HepG2 (cell line): ENCODE results near the gene GNAI2. TPM values are rescaled to one million over a fixed set of nuclear protein-coding genes. Genes with fewer than 3 reads are reported as not detected.

Experiments
- ARNTL ChIP-seq: sonication (generic); formaldehyde crosslinking; IDR thresholded peaks from 2 replicates; pipeline ENCODE4 v1.4.0; 2020; ENCODE audit warnings: mild to moderate bottlenecking, missing genetic modification reagents
- FOXK1 ChIP-seq: sonication (generic); formaldehyde crosslinking; IDR thresholded peaks from 2 replicates; pipeline ENCODE4 v1.4.0; 2020; ENCODE audit warnings: low read depth, missing genetic modification reagents, borderline replicate concordance
- FUBP1 ChIP-seq: sonication (generic); formaldehyde crosslinking; IDR thresholded peaks from 2 replicates; pipeline ENCODE4 v1.5.1; 2020; ENCODE audit warnings: missing genetic modification reagents, mild to moderate bottlenecking, borderline replicate concordance
- HMG20A ChIP-seq: IDR thresholded peaks from 2 replicates; pipeline ENCODE4 v1.6.1; 2016; ENCODE audit warnings: borderline replicate concordance
- JDP2 ChIP-seq: sonication (generic); formaldehyde crosslinking; IDR thresholded peaks from 2 replicates; pipeline ENCODE4 v1.8.1; 2022; ENCODE audit warnings: missing genetic modification reagents, borderline replicate concordance
- NR2F6 ChIP-seq, 2 experiments: IDR thresholded peaks; 2 replicates each; pipeline ENCODE4 v1.6.1; 2016; ENCODE audit warnings: antibody characterized with exemption in 1 of 2, mild to moderate bottlenecking in 1 of 2
- PITX1 ChIP-seq: sonication (generic); formaldehyde crosslinking; IDR thresholded peaks from 2 replicates; pipeline ENCODE4 v1.5.1; 2020; ENCODE audit warnings: mild to moderate bottlenecking, missing genetic modification reagents
- SMARCC2 ChIP-seq: fragments of 450-650 bp; IDR thresholded peaks from 2 replicates; pipeline ENCODE4 v1.6.1; 2017; ENCODE audit warnings: antibody characterized with exemption, mild to moderate bottlenecking
- SOX13 ChIP-seq, 3 experiments: fragments of 450-650 bp in 1 of 3; sonication (generic) in 1 of 3; formaldehyde crosslinking in 1 of 3; IDR thresholded peaks in 2 of 3; conservative IDR thresholded peaks in 1 of 3; 2 replicates each; pipeline versions ENCODE4 v1.5.0 to v1.6.1; 2016 to 2020; ENCODE audit warnings: antibody characterized with exemption in 1 of 3, mild to moderate bottlenecking in 1 of 3, missing compliant biosample characterization in 1 of 3, missing genetic modification reagents in 1 of 3, moderate library complexity in 1 of 3
- SP2 ChIP-seq: sonication (generic); formaldehyde crosslinking; IDR thresholded peaks from 2 replicates; pipeline ENCODE4 v1.5.1; 2020; ENCODE audit warnings: mild to moderate bottlenecking, missing genetic modification reagents
- ZFP36L2 ChIP-seq: sonication (generic); formaldehyde crosslinking; IDR thresholded peaks from 2 replicates; pipeline ENCODE4 v1.4.0; 2020; ENCODE audit warnings: missing genetic modification reagents
- ZNF24 ChIP-seq: fragments of 450-650 bp; IDR thresholded peaks from 2 replicates; pipeline ENCODE4 v1.6.1; 2017; ENCODE audit warnings: antibody characterized with exemption, mild to moderate bottlenecking
- ZNF264 ChIP-seq: sonication (generic); formaldehyde crosslinking; IDR thresholded peaks from 2 replicates; pipeline ENCODE4 v1.4.0; 2020; ENCODE audit warnings: missing genetic modification reagents
- ZNF383 ChIP-seq: sonication (generic); formaldehyde crosslinking; IDR thresholded peaks from 2 replicates; pipeline ENCODE4 v1.4.0; 2020; ENCODE audit warnings: missing genetic modification reagents, mild to moderate bottlenecking, borderline replicate concordance
- ZNF510 ChIP-seq: sonication (generic); formaldehyde crosslinking; IDR thresholded peaks from 2 replicates; pipeline ENCODE4 v1.4.0; 2020; ENCODE audit warnings: low read depth, mild to moderate bottlenecking, missing genetic modification reagents
- ZNF691 ChIP-seq: sonication (generic); formaldehyde crosslinking; IDR thresholded peaks from 2 replicates; pipeline ENCODE4 v1.4.0; 2020; ENCODE audit warnings: missing genetic modification reagents, low read depth, mild to moderate bottlenecking, borderline replicate concordance
- ZNF724P ChIP-seq: sonication (generic); formaldehyde crosslinking; IDR thresholded peaks from 2 replicates; pipeline ENCODE4 v1.8.0; 2022; ENCODE audit warnings: missing genetic modification reagents, borderline replicate concordance
- ZNF776 ChIP-seq: sonication (generic); formaldehyde crosslinking; IDR thresholded peaks from 2 replicates; pipeline ENCODE4 v1.4.0; 2020; ENCODE audit warnings: mild to moderate bottlenecking, missing genetic modification reagents
- polyA plus RNA-seq, 8 experiments: library from polyadenylated mRNA; depleted of rRNA in 3 of 8; stranded (reverse) in 7 of 8; unstranded in 1 of 8; fragments of >200 nt; fragmentation: Illumina TruSeq in 4 of 8; extraction: Trizol in 4 of 8; gene quantifications; 2 replicates each; pipeline versions ENCODE4 v1.2.1 to v1.2.3, GENCODE V29; 2011 to 2016; ENCODE audit warnings: low read depth in 4 of 8, missing spikeins in 1 of 8, mixed read lengths in 1 of 8; ENCODE audit not compliant: insufficient read depth in 1 of 8
- total RNA-seq, 5 experiments: library from RNA; depleted of rRNA; stranded (reverse); fragments of >200 nt; fragmentation: Illumina TruSeq; extraction: Trizol; gene quantifications; 2 replicates each; pipeline ENCODE4 v1.2.3, GENCODE V29; 2016; ENCODE audit warnings: low read depth in 1 of 5
- TF ChIP-seq, protein P1 (sequence below): sonication (generic); formaldehyde crosslinking; IDR thresholded peaks from 2 replicates; pipeline ENCODE4; 2020; ENCODE audit warnings: missing genetic modification reagents, mild to moderate bottlenecking, borderline replicate concordance
- TF ChIP-seq, protein P2 (sequence below): sonication (generic); formaldehyde crosslinking; IDR thresholded peaks from 2 replicates; pipeline ENCODE4 v1.5.1; 2020; ENCODE audit warnings: missing genetic modification reagents, mild to moderate bottlenecking, borderline replicate concordance

GNAI2 gene
- total and polyA plus RNA-seq, 2 of the 13 experiments (the other 11 are each of a cell fraction or from before 2014, with no cell fraction given), result 51.1 to 66.2 TPM

- TF ChIP-seq, protein P1, sequence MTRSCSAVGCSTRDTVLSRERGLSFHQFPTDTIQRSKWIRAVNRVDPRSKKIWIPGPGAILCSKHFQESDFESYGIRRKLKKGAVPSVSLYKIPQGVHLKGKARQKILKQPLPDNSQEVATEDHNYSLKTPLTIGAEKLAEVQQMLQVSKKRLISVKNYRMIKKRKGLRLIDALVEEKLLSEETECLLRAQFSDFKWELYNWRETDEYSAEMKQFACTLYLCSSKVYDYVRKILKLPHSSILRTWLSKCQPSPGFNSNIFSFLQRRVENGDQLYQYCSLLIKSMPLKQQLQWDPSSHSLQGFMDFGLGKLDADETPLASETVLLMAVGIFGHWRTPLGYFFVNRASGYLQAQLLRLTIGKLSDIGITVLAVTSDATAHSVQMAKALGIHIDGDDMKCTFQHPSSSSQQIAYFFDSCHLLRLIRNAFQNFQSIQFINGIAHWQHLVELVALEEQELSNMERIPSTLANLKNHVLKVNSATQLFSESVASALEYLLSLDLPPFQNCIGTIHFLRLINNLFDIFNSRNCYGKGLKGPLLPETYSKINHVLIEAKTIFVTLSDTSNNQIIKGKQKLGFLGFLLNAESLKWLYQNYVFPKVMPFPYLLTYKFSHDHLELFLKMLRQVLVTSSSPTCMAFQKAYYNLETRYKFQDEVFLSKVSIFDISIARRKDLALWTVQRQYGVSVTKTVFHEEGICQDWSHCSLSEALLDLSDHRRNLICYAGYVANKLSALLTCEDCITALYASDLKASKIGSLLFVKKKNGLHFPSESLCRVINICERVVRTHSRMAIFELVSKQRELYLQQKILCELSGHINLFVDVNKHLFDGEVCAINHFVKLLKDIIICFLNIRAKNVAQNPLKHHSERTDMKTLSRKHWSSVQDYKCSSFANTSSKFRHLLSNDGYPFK, result no peak
- TF ChIP-seq FUBP1 (CRISPR knock-in tag) (no peak), FOXK1 (CRISPR knock-in tag) (peak; percentile 73; the same call in 1 of the 2 replicates), ZNF383 (CRISPR knock-in tag) (no peak), ARNTL (CRISPR knock-in tag) (no peak; the same call in 1 of the 2 replicates), PITX1 (CRISPR knock-in tag) (peak; percentile 62; the same call in 1 of the 2 replicates), ZNF724P (CRISPR knock-in tag) (peak; percentile 76; the same call in 1 of the 2 replicates), ZNF510 (no peak), JDP2 (CRISPR knock-in tag) (no peak), ZNF691 (CRISPR knock-in tag) (peak; percentile 76; the same call in 1 of the 2 replicates), ZFP36L2 (CRISPR knock-in tag) (no peak), ZNF264 (CRISPR knock-in tag) (no peak), ZNF776 (no peak), HMG20A (CRISPR knock-in tag) (0 out of 2 replicates have a peak, but pooled peaks have one; percentile 2), NR2F6 (IDR thresholded peaks at IDR 0.05) (no peak), NR2F6 (CRISPR knock-in tag; IDR thresholded peaks at IDR 0.05) (peak; percentile 47), ZNF24 (no peak), SP2 (CRISPR knock-in tag) (peak; percentile 86), SMARCC2 (no peak), SOX13 (IDR thresholded peaks at IDR 0.05) (no peak), SOX13 (CRISPR knock-in tag; conservative IDR thresholded peaks at IDR 0.05 in 1 of 2, IDR thresholded peaks at IDR 0.05 in 1 of 2) (peak in 1 of 2 experiments; percentile 54; a peak in 1 of 4 replicates)
- TF ChIP-seq, protein P2, sequence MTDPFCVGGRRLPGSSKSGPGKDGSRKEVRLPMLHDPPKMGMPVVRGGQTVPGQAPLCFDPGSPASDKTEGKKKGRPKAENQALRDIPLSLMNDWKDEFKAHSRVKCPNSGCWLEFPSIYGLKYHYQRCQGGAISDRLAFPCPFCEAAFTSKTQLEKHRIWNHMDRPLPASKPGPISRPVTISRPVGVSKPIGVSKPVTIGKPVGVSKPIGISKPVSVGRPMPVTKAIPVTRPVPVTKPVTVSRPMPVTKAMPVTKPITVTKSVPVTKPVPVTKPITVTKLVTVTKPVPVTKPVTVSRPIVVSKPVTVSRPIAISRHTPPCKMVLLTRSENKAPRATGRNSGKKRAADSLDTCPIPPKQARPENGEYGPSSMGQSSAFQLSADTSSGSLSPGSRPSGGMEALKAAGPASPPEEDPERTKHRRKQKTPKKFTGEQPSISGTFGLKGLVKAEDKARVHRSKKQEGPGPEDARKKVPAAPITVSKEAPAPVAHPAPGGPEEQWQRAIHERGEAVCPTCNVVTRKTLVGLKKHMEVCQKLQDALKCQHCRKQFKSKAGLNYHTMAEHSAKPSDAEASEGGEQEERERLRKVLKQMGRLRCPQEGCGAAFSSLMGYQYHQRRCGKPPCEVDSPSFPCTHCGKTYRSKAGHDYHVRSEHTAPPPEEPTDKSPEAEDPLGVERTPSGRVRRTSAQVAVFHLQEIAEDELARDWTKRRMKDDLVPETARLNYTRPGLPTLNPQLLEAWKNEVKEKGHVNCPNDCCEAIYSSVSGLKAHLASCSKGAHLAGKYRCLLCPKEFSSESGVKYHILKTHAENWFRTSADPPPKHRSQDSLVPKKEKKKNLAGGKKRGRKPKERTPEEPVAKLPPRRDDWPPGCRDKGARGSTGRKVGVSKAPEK (CRISPR knock-in tag), result no peak
Observed at GRCh38 chr3:50227390-50228183, 8.4 kb upstream of the GNAI2 start (continued).
